ENCODE data around the gene AGBL1.
A peak's percentile ranks its signal among the peaks of the same experiment; 100 is the strongest.

AGBL1 gene

GRCh38 chr15:86751116-86751515 lies 671.4 kb downstream of the AGBL1 start:
- Histone ChIP-seq H3K9ac (ENCODE audit: low read depth, low read length) (no peak overlapping the region), H3K4me3 (ENCODE audit: low read depth in 1 of 2, low read length in 2 of 2) (no peak overlapping the region), H3K27me3 (ENCODE audit: insufficient read depth, low read length, poor library complexity) (no peaks in the 10 kb centered on the region), H3K36me3 (ENCODE audit: insufficient read depth, low read length) (no peaks in the 10 kb centered on the region), H3K4me1 (ENCODE audit: insufficient read depth, low read length) (no peaks in the 10 kb centered on the region), H3K4me2 (ENCODE audit: insufficient read depth, low read length) (no peak overlapping the region), H3K79me2 (ENCODE audit: insufficient read depth, low read length) (no peaks in the 10 kb centered on the region), H2AFZ (ENCODE audit: low read depth, low read length) (no peak overlapping the region), H3K27ac (ENCODE audit: low read length) (no peak overlapping the region), H4K20me1 (ENCODE audit: insufficient read depth, low read length) (no peaks in the 10 kb centered on the region), H3K9me3 (ENCODE audit: insufficient read depth, low read length, severe bottlenecking) (no peaks in the 10 kb centered on the region)
- DNase-seq (no peak), ATAC-seq (ENCODE audit: insufficient read depth, low read depth) (no peak)
- TF ChIP-seq EZH2 (IDR thresholded peaks at IDR 0.05; ENCODE audit: borderline replicate concordance, low read depth, low read length, severe bottlenecking), result no peak
- TF ChIP-seq, protein P1, sequence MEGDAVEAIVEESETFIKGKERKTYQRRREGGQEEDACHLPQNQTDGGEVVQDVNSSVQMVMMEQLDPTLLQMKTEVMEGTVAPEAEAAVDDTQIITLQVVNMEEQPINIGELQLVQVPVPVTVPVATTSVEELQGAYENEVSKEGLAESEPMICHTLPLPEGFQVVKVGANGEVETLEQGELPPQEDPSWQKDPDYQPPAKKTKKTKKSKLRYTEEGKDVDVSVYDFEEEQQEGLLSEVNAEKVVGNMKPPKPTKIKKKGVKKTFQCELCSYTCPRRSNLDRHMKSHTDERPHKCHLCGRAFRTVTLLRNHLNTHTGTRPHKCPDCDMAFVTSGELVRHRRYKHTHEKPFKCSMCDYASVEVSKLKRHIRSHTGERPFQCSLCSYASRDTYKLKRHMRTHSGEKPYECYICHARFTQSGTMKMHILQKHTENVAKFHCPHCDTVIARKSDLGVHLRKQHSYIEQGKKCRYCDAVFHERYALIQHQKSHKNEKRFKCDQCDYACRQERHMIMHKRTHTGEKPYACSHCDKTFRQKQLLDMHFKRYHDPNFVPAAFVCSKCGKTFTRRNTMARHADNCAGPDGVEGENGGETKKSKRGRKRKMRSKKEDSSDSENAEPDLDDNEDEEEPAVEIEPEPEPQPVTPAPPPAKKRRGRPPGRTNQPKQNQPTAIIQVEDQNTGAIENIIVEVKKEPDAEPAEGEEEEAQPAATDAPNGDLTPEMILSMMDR (IDR thresholded peaks at IDR 0.05; ENCODE audit: borderline replicate concordance, extremely low read depth, low read length, poor library complexity, severe bottlenecking), result no peak

DNA sequence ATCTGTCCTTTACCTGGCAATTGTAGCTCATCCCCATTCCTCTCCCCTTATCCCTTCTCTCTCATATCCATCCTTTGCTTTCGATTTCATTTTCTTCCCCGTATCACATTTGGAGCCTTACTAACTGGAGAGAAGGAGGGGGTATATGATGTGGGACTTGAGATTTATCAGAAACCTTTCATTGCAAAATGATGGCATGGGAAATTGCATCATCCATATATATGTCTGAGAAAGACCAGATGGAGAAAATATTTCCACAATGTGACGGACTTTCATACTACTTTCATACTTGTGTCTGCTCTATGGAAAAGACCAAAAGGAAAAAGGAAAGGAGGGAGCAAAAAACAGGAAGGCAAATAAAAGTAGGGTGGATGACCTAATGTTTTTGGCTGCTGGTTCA lies 675.2 kb downstream of the AGBL1 start:
- no peak overlapping the region for H3K9ac ChIP-seq (ENCODE audit: low read depth, low read length)
- H3K4me3 ChIP-seq (ENCODE audit: low read depth in 1 of 2, low read length in 2 of 2), result no peak overlapping the region
- ATAC-seq (ENCODE audit: insufficient read depth, low read depth) (no peak), DNase-seq (no peak)
- no peak overlapping the region for H3K4me2 ChIP-seq (ENCODE audit: insufficient read depth, low read length)
- H3K4me1 ChIP-seq (ENCODE audit: insufficient read depth, low read length), result no peaks in the 10 kb centered on the region
- no peak for TF ChIP-seq EZH2 (IDR thresholded peaks at IDR 0.05; ENCODE audit: borderline replicate concordance, low read depth, low read length, severe bottlenecking)
- TF ChIP-seq, protein P1 (IDR thresholded peaks at IDR 0.05; ENCODE audit: borderline replicate concordance, extremely low read depth, low read length, poor library complexity, severe bottlenecking), result no peak
- no peaks in the 10 kb centered on the region for H3K79me2 ChIP-seq (ENCODE audit: insufficient read depth, low read length)
- H3K27me3 ChIP-seq (ENCODE audit: insufficient read depth, low read length, poor library complexity), result no peaks in the 10 kb centered on the region
- H4K20me1 ChIP-seq (ENCODE audit: insufficient read depth, low read length), result no peaks in the 10 kb centered on the region
- H3K36me3 ChIP-seq (ENCODE audit: insufficient read depth, low read length), result no peaks in the 10 kb centered on the region
- no peak overlapping the region for H2AFZ ChIP-seq (ENCODE audit: low read depth, low read length)
- H3K9me3 ChIP-seq (ENCODE audit: insufficient read depth, low read length, severe bottlenecking), result no peaks in the 10 kb centered on the region
- H3K27ac ChIP-seq (ENCODE audit: low read length), result no peak overlapping the region

- Histone ChIP-seq H3K4me1 (ENCODE audit: insufficient read depth, low read length) (no peaks in the 10 kb centered on the region), H3K27ac (ENCODE audit: low read length) (no peak overlapping the region), H3K9me3 (ENCODE audit: insufficient read depth, low read length, severe bottlenecking) (no peaks in the 10 kb centered on the region), H4K20me1 (ENCODE audit: insufficient read depth, low read length) (no peaks in the 10 kb centered on the region), H3K79me2 (ENCODE audit: insufficient read depth, low read length) (no peaks in the 10 kb centered on the region), H3K9ac (ENCODE audit: low read depth, low read length) (no peak overlapping the region), H3K4me2 (ENCODE audit: insufficient read depth, low read length) (no peak overlapping the region), H3K4me3 (ENCODE audit: low read depth in 1 of 2, low read length in 2 of 2) (no peak overlapping the region), H3K36me3 (ENCODE audit: insufficient read depth, low read length) (no peaks in the 10 kb centered on the region), H3K27me3 (ENCODE audit: insufficient read depth, low read length, poor library complexity) (no peaks in the 10 kb centered on the region), H2AFZ (ENCODE audit: low read depth, low read length) (no peak overlapping the region)
- no peak for TF ChIP-seq EZH2 (IDR thresholded peaks at IDR 0.05; ENCODE audit: borderline replicate concordance, low read depth, low read length, severe bottlenecking)
- TF ChIP-seq, protein P1 (IDR thresholded peaks at IDR 0.05; ENCODE audit: borderline replicate concordance, extremely low read depth, low read length, poor library complexity, severe bottlenecking), result peak; percentile 7
- no peak for ATAC-seq (ENCODE audit: insufficient read depth, low read depth)
- no peak for DNase-seq
These were observed 677.0 kb downstream of the AGBL1 start for GRCh38 chr15:86756688-86757087.

Measured in DND-41 (cell line).